HCT116 (cell line): Measurements from ENCODE around the gene MBD5. TPM values are rescaled to one million over a fixed set of nuclear protein-coding genes. Genes with fewer than 3 reads are reported as not detected.

ENCODE experiments used
- ATAC-seq: fragments of 200-7000 bp; cut with Tn5 transposase; 2 replicates; pipeline ENCODE4 v1.9.1; 2020; ENCODE audit warnings: mild to moderate bottlenecking, moderate library complexity
- BruUV-seq: library from RNA; stranded (reverse); fragments of 400-500 nt; replicated peaks from 2 replicates; lab custom pipeline; 2021; lab: Mats Ljungman, UMichigan
- CTCF ChIA-PET: fragments of 300-600 bp; sonication (Branson Sonifier 250); formaldehyde crosslinking; loops from one replicate; lab custom pipeline; 2021; ENCODE audit warnings: antibody characterized with exemption; lab: Charles Lee
- POLR2A ChIA-PET: fragments of 300-600, 350-600 bp; sonication (Branson Sonifier 250); formaldehyde crosslinking; loops from one replicate; lab custom pipeline; 2021; ENCODE audit warnings: antibody characterized with exemption; lab: Charles Lee
- RAD21 ChIA-PET, 2 experiments: fragments of 300-600 bp; sonication (Branson Sonifier 250); formaldehyde crosslinking; loops; one replicate each; lab custom pipeline; 2023; ENCODE audit warnings: low total read pairs in 2 of 2; ENCODE audit not compliant: uncharacterized antibody in 2 of 2, unreplicated experiment in 2 of 2, low non-redundant PET in 1 of 2; lab: Charles Lee
- DNase-seq: peaks from one replicate; pipeline ENCODE4 v3.0.0-alpha.2; 2010; ENCODE audit warnings: low read depth, low spot score
- H2AFZ ChIP-seq: fragments of 200-600 bp; shearing (Covaris generic), sonication (generic); 2 replicates; pipeline ENCODE4 v1.6.1; 2017; ENCODE audit warnings: low read depth, mixed run types, mixed read lengths, antibody characterized with exemption, low read length; ENCODE audit not compliant: poor library complexity, severe bottlenecking
- H3K27ac ChIP-seq: 2 replicates; pipeline ENCODE4 v1.5.1; 2012; ENCODE audit warnings: low read depth, low read length
- H3K27me3 ChIP-seq: fragments of 200-600 bp; sonication (generic); 2 replicates; pipeline ENCODE4 v1.6.1; 2016; ENCODE audit warnings: mixed run types, low read length, mixed read lengths; ENCODE audit not compliant: insufficient read depth
- H3K36me3 ChIP-seq, 2 experiments: fragments of 200-500 bp in 1 of 2; fragments of 200-600 bp in 1 of 2; sonication (Bioruptor generic) in 1 of 2; sonication (generic) in 1 of 2; 2 replicates each; pipeline versions ENCODE4 v1.5.1 to v1.6.1; 2014 to 2016; ENCODE audit warnings: low read length in 2 of 2, inconsistent platforms in 1 of 2, mixed read lengths in 1 of 2, mixed run types in 1 of 2; ENCODE audit not compliant: insufficient read depth in 2 of 2, control insufficient read depth in 1 of 2
- H3K4me1 ChIP-seq, 2 experiments: fragments of 200-600 bp in 1 of 2; sonication (generic) in 1 of 2; 2 replicates each; pipeline versions ENCODE4 v1.5.1 to v1.6.1; 2012 to 2017; ENCODE audit warnings: low read length in 2 of 2, inconsistent platforms in 1 of 2, mild to moderate bottlenecking in 1 of 2, mixed read lengths in 1 of 2, mixed run types in 1 of 2, moderate library complexity in 1 of 2; ENCODE audit not compliant: insufficient read depth in 2 of 2, control insufficient read depth in 1 of 2
- H3K4me2 ChIP-seq: fragments of 200-600 bp; sonication (generic); 2 replicates; pipeline ENCODE4 v1.6.1; 2017; ENCODE audit warnings: mixed run types, low read length, mixed read lengths
- H3K4me3 ChIP-seq, 2 experiments: fragments of 200-600 bp in 1 of 2; sonication (generic) in 1 of 2; replicated peaks in 1 of 2; 2 replicates each; pipeline ENCODE4 v1.5.1; 2011 to 2016; ENCODE audit warnings: low read length in 2 of 2, control low read depth in 1 of 2, low read depth in 1 of 2, mild to moderate bottlenecking in 1 of 2, mixed read lengths in 1 of 2, mixed run types in 1 of 2
- H3K79me2 ChIP-seq: fragments of 200-600 bp; sonication (generic); 2 replicates; pipeline ENCODE4 v1.6.1; 2017; ENCODE audit warnings: mild to moderate bottlenecking, mixed run types, low read length, moderate library complexity, mixed read lengths; ENCODE audit not compliant: insufficient read depth
- H3K9ac ChIP-seq: fragments of 200-600 bp; sonication (generic); 2 replicates; pipeline ENCODE4 v1.6.1; 2016; ENCODE audit warnings: low read length, mixed read lengths
- H3K9me2 ChIP-seq: fragments of 200-600 bp; sonication (generic), shearing (Covaris generic); 2 replicates; pipeline ENCODE4 v1.6.1; 2017; ENCODE audit warnings: mixed run types, mild to moderate bottlenecking, moderate library complexity; ENCODE audit not compliant: insufficient read depth
- H3K9me3 ChIP-seq, 2 experiments: fragments of 200-500 bp in 1 of 2; fragments of 200-600 bp in 1 of 2; sonication (Bioruptor generic) in 1 of 2; sonication (generic) in 1 of 2; 2 replicates each; pipeline ENCODE4 v1.6.1; 2014 to 2017; ENCODE audit warnings: low read length in 2 of 2, mixed read lengths in 2 of 2, inconsistent platforms in 1 of 2, low read depth in 1 of 2, mild to moderate bottlenecking in 1 of 2, mixed run types in 1 of 2, moderate library complexity in 1 of 2; ENCODE audit not compliant: control insufficient read depth in 1 of 2, insufficient read depth in 1 of 2
- H4K20me1 ChIP-seq: fragments of 200-600 bp; sonication (generic), shearing (Covaris generic); 2 replicates; pipeline ENCODE4 v1.6.1; 2017; ENCODE audit warnings: mixed run types, mild to moderate bottlenecking, moderate library complexity; ENCODE audit not compliant: insufficient read depth
- ATF3 ChIP-seq: IDR thresholded peaks from 2 replicates; pipeline ENCODE4 v1.6.1; 2012
- CEBPB ChIP-seq: IDR thresholded peaks from 2 replicates; pipeline ENCODE4 v1.6.1; 2012; ENCODE audit warnings: low read depth
- ELF1 ChIP-seq: IDR thresholded peaks from 2 replicates; pipeline ENCODE4 v1.6.1; 2012; ENCODE audit warnings: low read depth, borderline replicate concordance
- EZH2 ChIP-seq: fragments of 200-600 bp; sonication (generic); IDR thresholded peaks from 2 replicates; pipeline ENCODE4 v1.6.1; 2017; ENCODE audit warnings: antibody characterized with exemption, mixed run types
- EZH2phosphoT487 ChIP-seq: fragments of 200-600 bp; IDR thresholded peaks from 2 replicates; pipeline ENCODE4 v1.6.1; 2018; ENCODE audit warnings: antibody characterized with exemption, borderline replicate concordance
- MAX ChIP-seq: IDR thresholded peaks from 2 replicates; pipeline ENCODE4 v1.6.1; 2012
- POLR2AphosphoS5 ChIP-seq: IDR thresholded peaks from 2 replicates; pipeline ENCODE4 v1.6.1; 2011; ENCODE audit warnings: mild to moderate bottlenecking, low read depth, low read length, moderate library complexity
- SP1 ChIP-seq: IDR thresholded peaks from 2 replicates; pipeline ENCODE4 v1.6.1; 2012; ENCODE audit warnings: low read depth
- YY1 ChIP-seq: IDR thresholded peaks from 2 replicates; pipeline ENCODE4 v1.6.1; 2011; ENCODE audit warnings: low read length, low read depth, moderate library complexity, mild to moderate bottlenecking; ENCODE audit not compliant: insufficient replicate concordance; ENCODE audit errors: extremely low read depth
- ZFX ChIP-seq: fragments of 450-650 bp; IDR thresholded peaks from 2 replicates; pipeline ENCODE4 v1.6.1; 2017
- intact Hi-C: fragments of 100-400 bp; cut with micrococcal nuclease; formaldehyde crosslinking; loops from 2 replicates; pipeline ENCODE4 v1.10.0; 2022
- total RNA-seq: library from RNA; stranded (reverse); gene quantifications from one replicate; pipeline ENCODE4 v1.2.1, GENCODE V29; 2021; ENCODE audit not compliant: unreplicated experiment

The MBD5 gene
- total RNA-seq, 1 experiment from 2014 or later: 20.5 TPM

GRCh38 chr2:148028781-148029180 is 7.9 kb downstream of the MBD5 start:
- Histone ChIP-seq H3K4me2 (no peak overlapping the region), H3K9me2 (no peaks in the 10 kb centered on the region), H4K20me1 (no peaks in the 10 kb centered on the region), H3K9me3 (no peaks in the 10 kb centered on the region), H3K79me2 (peaks cover 41% of the 10 kb centered on the region), H3K27me3 (no peaks in the 10 kb centered on the region), H3K36me3 (no peaks in the 10 kb centered on the region), H3K4me1 (no peaks in the 10 kb centered on the region), H2AFZ (no peak overlapping the region), H3K4me3 (no peak overlapping the region), H3K9ac (no peak overlapping the region), H3K27ac (no peak overlapping the region)
- no TSS peak for BruUV-seq
- ChIA-PET RAD21 (no interaction called here), CTCF (no interaction called here), POLR2A (interaction anchor here (0.8 kb wide), 1 partner anchor 8 kb away, joined by 3 read pairs; the partner anchor contains the start of genes MBD5 and ORC4)
- ATAC-seq (no peak), DNase-seq (no peak)
- no peak for TF ChIP-seq POLR2AphosphoS5
- TF ChIP-seq CEBPB: no peak
- TF ChIP-seq YY1: no peak
- no peak for TF ChIP-seq ATF3
- no peak for TF ChIP-seq SP1
- no peak for TF ChIP-seq MAX
- intact Hi-C loops: no loop called here

GRCh38 chr2:148031152-148031551 is 10.3 kb downstream of the MBD5 start:
- no peaks in the 10 kb centered on the region for H3K9me2 ChIP-seq
- no peak for DNase-seq
- ChIA-PET CTCF (interaction anchor here (1.4 kb wide), 1 partner anchor 10 kb away, joined by 6 read pairs; the partner anchor contains the start of genes MBD5 and ORC4), RAD21 (no interaction called here), POLR2A (interaction anchor here (0.9 to 1.0 kb wide), 2 partner anchors 10 kb away, joined by 3 to 4 read pairs; partner anchors contain the start of genes MBD5 and ORC4)
- H3K4me2 ChIP-seq: no peak overlapping the region
- TF ChIP-seq YY1 (no peak), SP1 (no peak), EZH2phosphoT487 (no peak), EZH2 (no peak), ZFX (no peak), CEBPB (no peak), ELF1 (no peak)
- peaks cover 20% of the 10 kb centered on the region; the same call in 1 of the 2 replicates for H3K79me2 ChIP-seq
- H3K9ac ChIP-seq: no peak overlapping the region
- H4K20me1 ChIP-seq: no peaks in the 10 kb centered on the region
- no peaks in the 10 kb centered on the region for H3K4me1 ChIP-seq
- no peak overlapping the region for H3K27ac ChIP-seq
- H2AFZ ChIP-seq: no peak overlapping the region
- ATAC-seq: no peak
- H3K36me3 ChIP-seq: no peaks in the 10 kb centered on the region
- H3K9me3 ChIP-seq: no peaks in the 10 kb centered on the region
- intact Hi-C loops: no loop called here
- H3K27me3 ChIP-seq: no peaks in the 10 kb centered on the region
- no TSS peak for BruUV-seq
- no peak overlapping the region for H3K4me3 ChIP-seq
